HG03097 (cell line): ENCODE data around the gene ARHGAP24.
A peak's percentile ranks its signal among the peaks of the same experiment; 100 is the strongest.

ENCODE experiments used
- ATAC-seq: cut with Tn5 transposase; IDR thresholded peaks from one replicate; pipeline ENCODE4 v1.9.1; 2021; ENCODE audit not compliant: unreplicated experiment, low FRiP score

The ARHGAP24 gene

GRCh38 chr4:85767649-85768048 is 292.7 kb downstream of the ARHGAP24 start:
- ATAC-seq = no peak

- ATAC-seq = no peak
These were observed 294.1 kb downstream of the ARHGAP24 start for GRCh38 chr4:85769009-85769408.

- ATAC-seq = no peak
These were observed 297.5 kb downstream of the ARHGAP24 start for GRCh38 chr4:85772470-85772869.

- no peak for ATAC-seq
These were observed 298.4 kb downstream of the ARHGAP24 start for GRCh38 chr4:85773372-85773771.

- no peak for ATAC-seq
These were observed 299.1 kb downstream of the ARHGAP24 start for GRCh38 chr4:85774000-85774399.

GRCh38 chr4:85774489-85774888 is 299.5 kb downstream of the ARHGAP24 start:
- no peak for ATAC-seq

- ATAC-seq = no peak
These were observed 301.1 kb downstream of the ARHGAP24 start for GRCh38 chr4:85776096-85776495.

- no peak for ATAC-seq
These were observed 301.6 kb downstream of the ARHGAP24 start for GRCh38 chr4:85776579-85776978.

GRCh38 chr4:85777908-85778631 is 303.1 kb downstream of the ARHGAP24 start:
- peak; percentile 73 for ATAC-seq

- peak; percentile 71 for ATAC-seq
These were observed 303.7 kb downstream of the ARHGAP24 start for GRCh38 chr4:85778632-85779131.

GRCh38 chr4:85779165-85779564 is 304.2 kb downstream of the ARHGAP24 start:
- no peak for ATAC-seq

GRCh38 chr4:85780664-85781063 is 305.7 kb downstream of the ARHGAP24 start:
- peak; percentile 33 for ATAC-seq

GRCh38 chr4:85783483-85783882 is 308.5 kb downstream of the ARHGAP24 start:
- peak; percentile 37 for ATAC-seq

- no peak for ATAC-seq
These were observed 308.9 kb downstream of the ARHGAP24 start for GRCh38 chr4:85783900-85784299.

- no peak for ATAC-seq
These were observed 309.4 kb downstream of the ARHGAP24 start for GRCh38 chr4:85784348-85784747.

GRCh38 chr4:85784947-85785346 is 310.0 kb downstream of the ARHGAP24 start:
- ATAC-seq = peak; percentile 40

GRCh38 chr4:85787133-85787532 is 312.2 kb downstream of the ARHGAP24 start:
- no peak for ATAC-seq

GRCh38 chr4:85788604-85789003 is 313.7 kb downstream of the ARHGAP24 start:
- no peak for ATAC-seq

- no peak for ATAC-seq
These were observed 314.3 kb downstream of the ARHGAP24 start for GRCh38 chr4:85789241-85789640.

- ATAC-seq = no peak
These were observed 315.6 kb downstream of the ARHGAP24 start for GRCh38 chr4:85790582-85790981.

GRCh38 chr4:85792376-85793232 is 317.7 kb downstream of the ARHGAP24 start:
- ATAC-seq = no peak

GRCh38 chr4:85793233-85793585 is 318.3 kb downstream of the ARHGAP24 start:
- no peak for ATAC-seq
